GM19035 (cell line): ENCODE results near the gene RASA3.

Source experiments
- ATAC-seq: cut with Tn5 transposase; IDR thresholded peaks from one replicate; pipeline ENCODE4 v1.9.1; 2021; ENCODE audit not compliant: unreplicated experiment

Gene RASA3

DNA sequence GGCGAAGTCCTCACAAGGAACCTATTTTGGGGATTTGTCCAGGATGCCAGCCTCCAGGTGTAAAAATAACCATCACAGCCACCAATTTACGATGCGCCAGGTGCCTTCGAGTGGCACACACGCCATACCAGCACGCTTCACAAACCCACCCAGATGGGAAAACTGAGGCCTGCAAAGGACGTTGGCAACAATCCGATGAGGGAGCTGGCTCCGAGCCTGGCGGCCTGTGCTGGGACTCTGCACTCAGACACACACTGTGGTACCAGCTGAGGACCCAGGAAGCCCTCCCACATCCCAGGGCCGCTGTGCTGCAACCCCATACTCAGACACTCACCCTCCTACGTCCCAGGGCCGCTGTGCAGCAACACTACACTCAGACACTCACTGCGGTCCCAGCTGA lies 93.5 kb downstream of the RASA3 start:
- no peak for ATAC-seq

DNA sequence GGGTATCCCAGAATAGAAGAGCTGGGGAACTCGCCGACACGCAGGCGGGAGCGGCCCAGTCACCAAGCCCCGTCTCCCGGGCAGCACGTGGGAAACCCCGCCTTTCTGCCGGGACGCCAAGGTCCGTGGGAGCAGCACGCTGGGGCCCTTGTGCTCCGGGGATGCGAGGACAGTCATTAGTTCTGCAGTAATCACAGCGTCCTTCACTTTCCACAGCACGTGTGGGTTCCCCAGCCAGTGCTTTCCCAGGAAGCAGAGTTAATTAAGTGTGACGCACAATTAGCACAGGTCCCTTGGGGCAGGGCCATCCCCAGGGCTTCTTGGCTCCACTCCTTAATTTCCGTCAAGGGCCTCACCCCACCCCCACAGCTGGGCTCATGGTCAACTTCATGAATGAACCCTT lies 94.2 kb downstream of the RASA3 start:
- ATAC-seq, result no peak

DNA sequence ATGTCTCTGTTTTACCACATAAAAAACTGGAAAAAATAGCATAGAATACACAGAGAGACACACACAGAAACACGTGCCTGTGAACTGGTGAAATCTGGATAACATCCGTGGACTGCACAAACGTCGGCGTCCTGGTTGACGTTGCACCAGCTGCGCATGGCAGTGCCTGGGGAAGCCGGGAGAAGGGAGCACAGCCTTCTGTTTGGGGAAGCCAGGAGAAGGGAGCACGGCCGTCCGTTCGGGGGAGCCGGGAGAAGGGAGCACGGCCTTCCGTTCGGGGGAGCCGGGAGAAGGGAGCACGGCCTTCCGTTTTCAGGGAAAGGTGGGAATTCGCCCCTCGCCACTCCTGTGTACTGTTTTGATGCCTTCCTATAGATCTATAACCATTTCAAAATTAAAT lies 94.7 kb downstream of the RASA3 start:
- ATAC-seq, result no peak

DNA sequence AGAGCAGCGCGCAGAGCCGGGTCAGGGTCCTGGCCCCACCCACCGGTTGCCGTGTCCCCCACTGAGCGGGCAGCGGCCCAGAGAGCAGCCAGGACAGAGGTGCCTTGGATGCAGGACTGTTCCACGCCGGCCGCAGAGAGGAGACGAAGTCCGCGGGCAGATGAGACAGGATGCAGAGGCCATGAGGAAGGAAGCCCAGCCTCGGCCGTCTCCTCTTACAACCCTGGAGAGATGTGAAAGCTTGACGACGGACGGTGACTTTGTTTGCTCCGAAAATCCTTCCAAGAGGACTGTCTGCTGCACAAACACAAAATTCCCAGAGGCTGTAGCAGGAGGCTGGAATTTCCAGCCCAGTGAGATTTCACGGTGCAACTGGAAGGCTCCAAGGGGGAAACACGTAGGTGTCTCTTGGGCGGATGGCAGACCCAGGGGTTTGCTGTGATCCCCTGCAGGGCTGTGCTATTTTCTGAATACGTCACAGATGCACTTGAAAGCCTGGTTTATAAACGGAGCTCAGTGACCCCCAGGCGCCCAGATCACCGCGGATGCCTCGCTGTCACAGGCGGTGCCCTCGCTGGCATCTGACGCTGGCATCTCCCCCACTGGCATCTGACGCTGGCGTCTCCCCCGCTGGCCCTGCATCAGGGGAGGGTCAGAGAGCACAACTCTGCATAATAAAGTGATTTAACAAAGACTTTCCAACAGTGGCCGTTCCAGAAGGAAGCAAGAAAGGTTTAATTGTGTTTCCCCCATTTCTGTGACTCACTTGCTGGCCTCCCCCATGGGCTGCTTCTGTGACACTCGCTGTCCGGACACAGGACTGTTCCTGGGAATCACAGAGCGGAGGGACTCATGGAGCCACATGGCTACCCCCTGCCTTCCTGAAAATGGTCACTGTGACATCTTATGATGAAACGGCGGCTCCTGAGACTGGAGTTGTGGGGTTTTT lies 96.6 kb downstream of the RASA3 start:
- no peak for ATAC-seq

DNA sequence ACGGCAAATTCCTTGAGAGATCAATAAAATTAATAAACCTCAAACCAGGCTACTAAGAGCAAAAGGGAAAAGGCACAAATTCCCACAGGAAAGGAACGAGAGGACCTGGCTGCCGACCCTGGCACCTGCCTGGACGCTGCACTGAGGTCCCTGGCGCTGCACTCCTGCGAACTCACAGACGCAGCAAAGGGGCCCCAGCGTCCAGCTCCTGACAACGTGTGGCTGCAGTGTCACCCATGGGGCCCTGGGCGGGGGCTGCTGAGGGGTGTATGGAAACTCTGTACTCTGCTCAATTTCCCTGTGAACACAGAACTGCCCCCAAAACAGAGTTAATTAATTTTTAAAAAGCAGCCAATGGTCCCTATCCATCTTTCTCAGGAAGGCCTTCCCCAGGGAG lies 97.2 kb downstream of the RASA3 start:
- no peak for ATAC-seq

DNA sequence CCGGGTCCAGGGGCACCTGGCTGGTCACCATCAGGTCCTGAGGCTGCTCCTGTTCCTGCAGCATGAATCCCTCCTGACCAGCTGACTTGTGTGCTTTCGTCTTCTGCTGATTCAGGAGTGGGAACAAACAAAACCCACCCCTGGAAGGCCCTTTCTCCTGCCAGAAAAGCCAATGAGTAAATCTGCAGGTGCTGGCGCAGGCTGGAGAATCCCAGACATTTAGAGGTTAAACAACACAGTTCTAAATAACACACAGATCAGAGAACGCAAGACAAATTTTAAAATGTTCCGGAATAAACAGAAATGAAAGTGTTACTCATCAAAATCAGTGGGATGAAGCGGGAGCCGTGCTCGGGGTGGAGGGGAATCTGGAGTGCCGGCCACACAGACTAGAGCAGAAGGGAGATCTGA lies 97.9 kb downstream of the RASA3 start:
- no peak for ATAC-seq

DNA sequence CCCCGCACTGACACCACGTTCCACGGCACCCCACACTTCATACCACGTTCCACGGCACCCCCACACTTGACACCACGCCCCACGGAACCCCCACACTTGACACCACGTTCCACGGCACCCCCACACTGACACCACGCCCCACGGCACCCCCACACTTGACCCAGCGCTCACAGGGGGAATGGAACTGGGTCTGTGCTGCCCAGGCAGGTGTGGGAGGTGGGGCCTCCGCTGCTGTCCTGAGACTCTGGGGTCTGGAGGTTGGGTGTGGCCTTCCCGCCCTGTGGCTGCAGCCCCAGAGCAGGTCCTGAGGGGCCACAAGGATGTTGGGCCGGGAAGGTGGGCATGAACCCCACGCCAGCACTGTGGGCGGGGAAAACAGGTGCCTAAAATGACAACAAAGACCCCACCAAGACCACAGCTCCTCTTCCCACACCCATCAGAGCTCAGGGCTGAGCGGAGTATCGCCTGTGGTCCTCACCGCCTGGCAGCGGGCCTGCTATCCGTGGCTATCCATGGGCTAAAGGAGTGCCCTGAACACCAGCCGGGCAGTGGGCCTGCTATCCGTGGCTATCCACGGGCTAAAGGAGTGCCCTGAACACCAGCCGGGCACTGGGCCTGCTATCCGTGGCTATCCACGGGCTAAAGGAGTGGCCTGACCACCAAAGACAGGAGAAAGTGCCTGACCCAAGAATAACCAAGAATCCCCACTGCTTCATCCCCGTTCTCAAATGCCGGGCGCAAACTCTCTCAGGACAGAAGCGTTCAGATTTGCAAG lies 98.7 kb downstream of the RASA3 start:
- no peak for ATAC-seq

DNA sequence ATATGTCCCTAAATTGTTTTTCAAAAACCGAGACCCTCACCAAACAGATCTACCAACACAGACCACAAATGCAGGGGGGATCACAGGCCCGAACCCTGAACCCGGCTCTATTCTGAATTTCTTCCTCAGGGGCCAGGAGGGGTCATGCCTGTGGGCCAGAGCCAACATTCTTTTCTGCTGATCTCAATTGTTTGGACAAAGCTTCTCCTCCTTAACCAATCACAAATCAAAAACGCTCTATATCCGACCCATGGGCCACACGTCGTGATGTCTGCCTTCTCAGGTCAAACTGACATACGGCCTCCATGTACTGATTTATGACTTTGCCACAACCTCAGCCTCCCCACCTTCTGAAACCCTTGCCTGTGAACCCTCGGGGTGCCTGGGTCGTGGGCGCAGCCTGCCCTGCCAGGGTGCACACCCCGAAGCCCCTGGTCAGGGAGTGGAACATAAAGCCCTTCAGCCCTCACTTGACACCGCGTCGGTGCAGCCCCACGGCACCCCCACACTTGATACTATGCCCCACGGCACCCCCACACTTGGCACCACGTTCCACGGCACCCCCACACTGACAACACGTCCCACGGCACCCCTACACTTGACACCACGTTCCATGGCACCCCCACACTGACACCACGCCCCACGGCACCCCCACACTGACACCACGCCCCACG lies 100.2 kb downstream of the RASA3 start:
- ATAC-seq, result no peak

DNA sequence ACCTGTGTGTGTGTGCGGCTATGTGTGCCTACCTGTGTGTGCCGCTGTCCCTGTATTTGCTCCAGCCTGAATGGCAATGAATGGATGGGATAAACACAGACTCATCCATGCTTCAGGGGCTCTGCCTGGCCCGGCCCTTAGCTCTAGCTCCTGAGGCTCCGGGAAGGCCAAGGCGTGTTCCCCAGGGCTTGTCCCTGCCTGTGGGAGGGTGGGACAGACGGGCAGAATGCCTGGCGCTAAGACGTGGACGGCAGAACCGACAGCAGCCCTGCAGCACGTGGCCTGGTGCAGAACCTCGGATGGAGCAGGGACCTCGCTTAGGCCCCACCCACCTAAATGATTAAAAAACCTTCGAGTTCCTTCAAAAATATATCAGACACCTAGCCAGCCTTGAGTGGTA lies 100.8 kb downstream of the RASA3 start:
- no peak for ATAC-seq

DNA sequence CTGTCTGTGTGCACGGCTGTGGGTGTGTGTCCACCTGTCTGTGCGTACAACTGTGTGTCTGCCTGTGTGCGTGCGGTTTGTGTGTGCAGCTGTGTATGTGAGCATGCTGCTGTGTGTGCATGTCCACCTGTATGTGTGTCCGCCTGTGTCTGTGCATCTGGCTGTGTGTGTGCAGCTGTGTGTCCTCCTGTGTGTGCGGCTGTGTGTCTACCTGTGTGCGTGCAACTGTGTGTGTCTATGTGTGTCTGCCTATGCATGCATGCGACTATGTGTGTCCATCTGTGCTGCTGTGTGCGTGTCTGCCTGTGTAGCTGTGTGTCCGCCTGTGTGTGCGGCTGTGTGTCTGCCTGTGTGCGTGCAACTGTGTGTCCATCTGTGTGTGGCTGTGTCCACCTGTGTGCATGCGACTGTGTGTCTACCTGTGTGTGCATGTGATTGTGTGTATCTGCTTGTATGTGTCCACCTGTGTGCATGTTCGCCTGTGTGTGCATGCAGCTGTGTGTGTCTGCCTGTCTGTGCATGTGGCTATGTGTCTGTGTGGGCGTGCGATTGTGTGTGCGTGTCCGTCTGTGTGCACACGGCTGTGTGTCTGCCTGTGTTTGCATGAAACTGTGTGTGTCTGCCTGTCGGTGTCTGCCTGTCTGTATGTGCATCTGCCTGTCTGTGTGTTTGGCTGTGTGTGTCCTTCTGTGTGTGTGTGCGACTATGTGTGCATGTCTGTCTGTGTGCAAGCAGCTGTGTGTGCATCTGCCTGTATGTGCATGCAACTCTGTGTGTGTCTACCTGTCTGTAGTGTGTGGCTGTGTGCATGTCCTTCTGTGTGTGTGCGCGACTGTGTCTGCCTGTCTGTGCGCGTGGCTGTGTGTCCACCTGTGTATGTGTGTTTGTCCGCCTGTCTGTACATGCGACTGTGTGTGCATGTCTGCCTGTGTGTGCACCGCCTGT lies 101.5 kb downstream of the RASA3 start:
- ATAC-seq, result no peak

DNA sequence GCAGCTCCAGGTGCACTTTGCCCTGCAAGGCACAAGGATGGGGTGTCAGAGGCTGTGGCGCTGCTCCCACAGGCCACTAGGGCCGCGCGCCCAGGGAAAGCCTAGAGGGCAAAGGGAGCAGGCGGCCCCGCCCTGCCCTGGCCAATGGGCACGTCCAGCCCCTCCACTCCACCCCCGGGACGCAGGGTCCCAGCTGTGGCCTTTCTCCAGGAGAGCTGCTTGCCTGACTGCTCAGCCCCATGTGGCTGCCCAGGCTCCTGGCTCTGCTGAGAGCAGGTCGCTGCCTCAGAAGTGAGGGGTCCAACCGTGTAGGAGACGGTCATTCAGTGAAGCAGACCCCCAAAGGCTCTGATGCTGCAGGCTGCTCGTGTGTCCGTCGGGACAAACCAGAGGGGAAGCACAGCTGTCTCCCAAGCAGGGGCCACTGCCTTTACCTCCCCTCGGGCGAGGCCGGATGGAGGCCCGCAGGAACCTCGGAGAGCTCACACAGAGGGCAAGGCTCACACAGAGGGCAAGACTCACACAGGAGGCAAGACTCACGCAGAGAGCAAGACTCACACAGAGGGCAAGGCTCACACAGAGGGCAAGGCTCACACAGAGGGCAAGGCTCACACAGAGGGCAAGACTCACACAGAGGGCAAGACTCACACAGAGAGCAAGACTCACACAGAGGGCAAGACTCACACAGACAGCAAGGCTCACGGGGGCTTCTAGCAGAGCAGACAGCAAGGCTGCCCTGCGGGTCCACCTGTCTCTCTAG lies 102.4 kb downstream of the RASA3 start:
- ATAC-seq, result no peak

DNA sequence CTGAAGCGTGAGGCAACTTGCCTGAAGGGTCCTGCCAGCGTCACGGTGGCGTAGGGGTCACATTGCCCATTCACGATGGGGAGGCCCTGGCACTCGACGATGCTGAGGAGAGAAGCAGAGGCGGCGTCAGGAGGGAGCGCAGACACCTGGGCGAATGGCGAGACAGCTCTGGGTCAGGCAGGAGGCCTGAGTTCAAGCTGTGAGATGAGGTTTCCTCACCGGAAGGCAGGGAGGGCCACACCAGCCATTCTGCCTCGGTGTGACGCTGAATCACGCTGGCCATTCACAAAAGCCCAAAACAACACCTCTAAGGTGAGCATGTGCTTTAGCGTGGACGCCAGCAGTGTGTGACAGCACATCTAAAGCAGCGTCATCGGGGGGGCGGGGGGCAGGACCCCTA lies 104.6 kb downstream of the RASA3 start:
- ATAC-seq, result no peak

DNA sequence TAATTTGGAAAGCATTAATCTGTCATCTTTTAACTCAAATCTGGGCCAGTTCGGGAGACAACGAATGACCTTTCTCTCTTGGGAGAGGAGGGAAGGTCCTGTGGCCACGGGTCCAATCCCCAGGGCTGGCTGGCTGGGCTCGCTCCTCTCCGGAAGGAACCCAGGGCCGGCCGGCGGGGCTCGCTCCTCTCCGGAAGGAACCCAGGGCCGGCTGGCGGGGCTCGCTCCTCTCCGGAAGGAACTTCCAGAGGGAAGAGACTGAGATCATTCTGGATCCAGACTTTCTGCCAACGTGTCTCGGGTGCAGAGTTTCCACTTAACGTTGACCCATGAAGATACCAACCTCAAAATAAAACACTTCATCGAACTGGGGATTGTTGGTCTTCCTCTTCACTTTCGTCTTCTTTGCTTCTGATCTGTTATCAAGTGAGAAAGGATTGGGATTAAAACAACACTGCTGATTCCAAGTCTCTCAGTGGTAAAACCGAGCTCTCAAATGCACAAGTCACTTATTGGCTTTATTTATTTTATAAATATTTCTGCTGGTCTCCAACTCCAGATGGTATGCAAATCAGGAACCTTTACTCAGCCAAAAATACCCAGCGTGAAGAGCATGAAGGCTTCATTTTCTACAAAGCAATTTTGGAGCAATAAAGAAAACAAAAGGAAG lies 105.2 kb downstream of the RASA3 start:
- ATAC-seq, result no peak

DNA sequence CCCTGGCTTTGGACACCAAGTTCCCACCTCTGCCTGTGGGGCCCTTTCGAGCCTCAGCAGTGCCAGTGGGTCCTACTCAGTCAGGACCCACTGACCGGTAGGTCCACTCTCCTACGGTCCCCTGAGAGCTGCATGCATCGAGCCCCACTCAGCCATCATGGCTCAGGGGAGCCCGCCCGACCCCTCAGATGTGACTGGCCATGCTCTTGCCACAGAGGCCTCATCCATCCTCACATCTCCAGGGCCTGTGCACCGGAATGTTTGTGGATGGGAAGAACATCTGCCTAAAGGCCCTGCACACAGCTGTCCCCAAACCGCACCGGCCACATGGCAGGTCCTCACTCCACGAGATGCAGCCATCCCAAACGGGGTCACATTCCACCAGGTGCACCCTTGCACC lies 105.9 kb downstream of the RASA3 start:
- ATAC-seq, result no peak

DNA sequence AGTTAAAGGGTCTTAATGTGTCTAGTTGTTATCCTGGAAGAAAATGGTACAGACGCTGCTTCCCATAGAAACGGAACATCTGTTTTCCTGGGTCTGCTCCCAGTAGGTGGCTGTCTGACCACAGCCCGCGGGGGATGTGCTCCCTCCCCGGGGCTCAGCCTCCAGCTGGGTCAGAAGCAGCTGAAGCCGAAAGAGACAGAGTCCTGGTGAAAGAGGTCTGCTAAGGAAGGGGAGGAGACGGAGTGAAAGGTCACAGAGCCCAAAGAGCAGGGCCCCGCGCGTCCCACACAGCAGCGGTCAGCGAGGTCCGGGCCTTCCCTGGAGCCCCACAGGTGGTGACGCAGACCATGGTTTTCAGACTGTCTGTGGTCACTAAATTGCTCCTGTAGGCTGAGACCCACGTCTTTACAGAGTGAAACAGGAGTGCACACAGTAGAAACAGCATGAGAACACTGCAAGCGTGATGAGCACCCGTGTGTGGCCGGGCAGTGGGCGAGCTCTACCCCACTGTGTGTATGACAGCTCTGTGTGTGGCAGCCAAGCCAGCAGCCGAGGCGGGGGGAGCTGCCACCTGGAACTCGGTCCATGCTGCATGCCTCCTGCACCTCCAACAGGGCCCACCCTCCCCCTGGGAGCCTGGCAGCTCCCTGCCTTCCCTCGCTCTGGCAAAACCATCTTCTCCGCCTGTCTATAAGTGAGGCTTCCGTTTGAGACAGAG lies 106.5 kb downstream of the RASA3 start:
- ATAC-seq, result no peak

DNA sequence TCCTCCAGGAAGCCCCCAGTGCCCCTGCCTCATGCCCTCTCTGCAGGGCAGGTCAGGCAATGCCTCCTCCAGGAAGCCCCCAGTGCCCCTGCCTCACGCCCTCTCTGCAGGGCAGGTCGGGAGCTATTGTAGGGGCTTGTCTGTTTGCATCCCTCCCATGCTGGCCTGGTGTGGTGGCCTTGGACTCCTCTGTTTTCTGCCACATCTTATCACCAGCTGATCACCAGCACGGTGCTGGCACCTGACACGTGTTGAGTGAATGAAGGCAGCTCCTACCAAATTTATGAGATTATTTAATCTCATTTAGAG lies 107.1 kb downstream of the RASA3 start:
- no peak for ATAC-seq

DNA sequence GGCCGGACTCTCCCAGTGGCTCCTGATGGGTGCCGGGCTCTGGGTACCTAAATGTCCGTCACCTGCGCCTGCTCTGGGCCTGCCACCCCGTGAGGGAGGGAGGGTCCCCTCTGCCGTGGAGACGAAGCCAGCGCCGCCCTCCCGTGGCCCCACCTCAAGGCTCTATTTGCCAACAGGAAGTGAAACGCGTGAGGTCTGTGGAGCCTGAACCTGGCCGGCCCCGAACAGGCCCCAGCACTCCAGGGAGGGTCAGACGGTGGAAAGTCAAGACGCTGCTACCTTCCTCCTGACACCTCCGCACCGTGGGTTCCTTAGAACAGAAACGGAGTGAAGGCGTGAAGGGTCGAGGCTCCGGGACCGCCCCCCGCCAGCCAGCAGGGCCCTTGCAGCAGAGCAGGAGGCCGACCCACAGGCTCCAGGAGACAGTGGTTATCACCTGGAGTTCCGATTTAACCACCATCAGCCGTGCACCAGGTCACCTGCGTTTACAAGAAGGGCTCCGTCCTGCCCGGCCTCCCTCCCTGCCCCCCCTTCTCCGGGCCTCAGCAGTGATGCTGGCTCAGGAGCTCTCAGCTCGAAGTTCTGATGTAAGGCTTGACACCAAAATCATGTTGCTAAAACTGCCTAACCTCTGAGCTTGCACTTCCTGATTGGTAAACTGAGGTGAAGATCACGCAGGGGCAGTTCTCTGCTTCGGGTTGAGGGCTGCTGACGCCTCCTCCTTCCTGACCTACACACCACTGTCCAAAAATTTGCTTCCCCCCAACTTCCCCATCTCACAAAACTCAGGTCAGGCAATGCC lies 107.6 kb downstream of the RASA3 start:
- peak; percentile 84 for ATAC-seq
